ENCODE measurements around the gene PPP1R3C. TPM values are rescaled to one million over a fixed set of nuclear protein-coding genes. Genes with fewer than 3 reads are reported as not detected.

The PPP1R3C gene
- total RNA-seq, 4 donors from 2014 or later: 6.6 to 90.7 (median 65.5) TPM

GRCh38 chr10:91596825-91597196, 36.1 kb downstream of the PPP1R3C start:
- in situ Hi-C loops (cut with MboI; ENCODE audit: low sequenced_read_pairs in 4 of 4): no loop called here
- Histone ChIP-seq H3K4me1 (peaks cover 58 to 66% of the 10 kb centered on the region in 2 donors), H3K36me3 (no peaks in the 10 kb centered on the region), H3K27me3 (no peaks in the 10 kb centered on the region), H3K27ac (peak overlapping the region; percentile 67 to 90 (median 74)), H3K9me3 (no peaks in the 10 kb centered on the region), H3K4me3 (no peak overlapping the region)
- DNase-seq (no peak), ATAC-seq (peak; percentile 56 to 72)
- intact Hi-C loops (cut with DNase I; ENCODE audit: low total_unique reads): no loop called here
- no peak for TF ChIP-seq POLR2A (IDR thresholded peaks at IDR 0.05)
- TF ChIP-seq, protein P1, sequence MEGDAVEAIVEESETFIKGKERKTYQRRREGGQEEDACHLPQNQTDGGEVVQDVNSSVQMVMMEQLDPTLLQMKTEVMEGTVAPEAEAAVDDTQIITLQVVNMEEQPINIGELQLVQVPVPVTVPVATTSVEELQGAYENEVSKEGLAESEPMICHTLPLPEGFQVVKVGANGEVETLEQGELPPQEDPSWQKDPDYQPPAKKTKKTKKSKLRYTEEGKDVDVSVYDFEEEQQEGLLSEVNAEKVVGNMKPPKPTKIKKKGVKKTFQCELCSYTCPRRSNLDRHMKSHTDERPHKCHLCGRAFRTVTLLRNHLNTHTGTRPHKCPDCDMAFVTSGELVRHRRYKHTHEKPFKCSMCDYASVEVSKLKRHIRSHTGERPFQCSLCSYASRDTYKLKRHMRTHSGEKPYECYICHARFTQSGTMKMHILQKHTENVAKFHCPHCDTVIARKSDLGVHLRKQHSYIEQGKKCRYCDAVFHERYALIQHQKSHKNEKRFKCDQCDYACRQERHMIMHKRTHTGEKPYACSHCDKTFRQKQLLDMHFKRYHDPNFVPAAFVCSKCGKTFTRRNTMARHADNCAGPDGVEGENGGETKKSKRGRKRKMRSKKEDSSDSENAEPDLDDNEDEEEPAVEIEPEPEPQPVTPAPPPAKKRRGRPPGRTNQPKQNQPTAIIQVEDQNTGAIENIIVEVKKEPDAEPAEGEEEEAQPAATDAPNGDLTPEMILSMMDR (IDR thresholded peaks at IDR 0.05 in 4 of 5, conservative IDR thresholded peaks at IDR 0.05 in 1 of 5): no peak

- intact Hi-C loops (cut with DNase I; ENCODE audit: low total_unique reads): loop anchor here (2.0 kb wide), 1 partner anchor 15 kb away; no protein-coding TSS in a partner anchor
- no peak overlapping the region for H3K4me3 ChIP-seq
- H3K9me3 ChIP-seq: no peaks in the 10 kb centered on the region
- DNase-seq (no peak), ATAC-seq (no peak)
- H3K27me3 ChIP-seq: no peaks in the 10 kb centered on the region
- peaks cover 76 to 79% of the 10 kb centered on the region in 2 donors for H3K4me1 ChIP-seq
- no peaks in the 10 kb centered on the region for H3K36me3 ChIP-seq
- peak overlapping the region; percentile 87 to 91 (median 90) for H3K27ac ChIP-seq
- TF ChIP-seq, protein P1 (IDR thresholded peaks at IDR 0.05 in 4 of 5, conservative IDR thresholded peaks at IDR 0.05 in 1 of 5): no peak
- no peak for TF ChIP-seq POLR2A (IDR thresholded peaks at IDR 0.05)
- in situ Hi-C loops (cut with MboI; ENCODE audit: low sequenced_read_pairs in 4 of 4): no loop called here
Observed at GRCh38 chr10:91593834-91594233, 39.0 kb downstream of the PPP1R3C start.

- Histone ChIP-seq H3K9me3 (no peaks in the 10 kb centered on the region), H3K27me3 (no peaks in the 10 kb centered on the region), H3K4me1 (peaks cover 76 to 81% of the 10 kb centered on the region in 2 donors), H3K36me3 (no peaks in the 10 kb centered on the region), H3K27ac (peak overlapping the region; percentile 87 to 91 (median 90)), H3K4me3 (no peak overlapping the region)
- intact Hi-C loops (cut with DNase I; ENCODE audit: low total_unique reads) (loop anchor here (2.0 kb wide), 1 partner anchor 15 kb away; no protein-coding TSS in a partner anchor), in situ Hi-C loops (cut with MboI; ENCODE audit: low sequenced_read_pairs in 4 of 4) (no loop called here)
- DNase-seq: no peak
- no peak for ATAC-seq
- TF ChIP-seq, protein P1 (IDR thresholded peaks at IDR 0.05 in 4 of 5, conservative IDR thresholded peaks at IDR 0.05 in 1 of 5): no peak
- TF ChIP-seq POLR2A (IDR thresholded peaks at IDR 0.05): no peak
Observed at GRCh38 chr10:91593366-91593765, 39.5 kb downstream of the PPP1R3C start.

DNA sequence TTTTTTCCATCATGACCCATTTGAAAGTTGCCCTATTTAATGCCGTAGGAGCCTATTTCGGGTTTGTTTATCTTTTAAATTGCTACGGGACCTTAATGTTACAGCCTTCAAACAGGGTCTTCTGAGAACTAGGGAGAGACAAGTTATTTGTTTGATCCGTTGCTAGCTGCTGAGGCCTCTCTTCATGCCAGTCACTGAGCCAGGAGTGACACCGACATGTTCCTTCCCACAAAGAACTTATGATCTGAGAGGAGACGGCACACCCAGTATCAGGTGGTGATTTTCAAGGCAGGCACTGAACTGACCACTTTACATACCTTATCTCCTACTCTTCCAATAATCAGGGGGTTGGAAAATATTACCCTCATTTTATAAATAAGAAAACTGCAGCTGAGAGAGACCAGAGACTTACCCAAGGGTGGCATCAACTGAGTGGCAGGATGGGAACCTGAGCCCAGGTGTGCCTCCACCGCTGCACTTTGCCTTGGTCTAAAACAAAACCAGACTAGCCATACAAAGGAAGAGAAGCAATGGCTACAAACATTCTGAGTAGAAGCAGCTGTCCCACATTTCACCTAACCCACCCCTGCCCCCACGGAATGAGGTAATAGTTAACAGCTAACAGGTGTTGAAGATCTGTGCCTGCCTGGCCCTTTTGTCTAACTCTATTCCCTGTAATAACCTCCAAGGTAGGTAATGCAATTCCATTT, 40.5 kb downstream of the PPP1R3C start:
- in situ Hi-C loops (cut with MboI; ENCODE audit: low sequenced_read_pairs in 4 of 4) (no loop called here), intact Hi-C loops (cut with DNase I; ENCODE audit: low total_unique reads) (loop anchor here (2.0 kb wide), 1 partner anchor 16 kb away; no protein-coding TSS in a partner anchor)
- Histone ChIP-seq H3K27ac (peak overlapping the region; percentile 87 to 91 (median 90)), H3K36me3 (no peaks in the 10 kb centered on the region), H3K27me3 (no peaks in the 10 kb centered on the region), H3K4me3 (no peak overlapping the region), H3K9me3 (no peaks in the 10 kb centered on the region), H3K4me1 (peaks cover 76 to 81% of the 10 kb centered on the region in 2 donors)
- TF ChIP-seq, protein P1 (IDR thresholded peaks at IDR 0.05 in 4 of 5, conservative IDR thresholded peaks at IDR 0.05 in 1 of 5): no peak
- ATAC-seq (peak; percentile 33 to 53), DNase-seq (peak; percentile 56 to 76)
